HPDE6-E6E7 (cell line): ENCODE results near the gene ESR1.
"Not testable (repeated sequence)": the region's sequence is repeated elsewhere in the genome, so short reads cannot be mapped to it uniquely, and the experiment has no call there.

Experiments used
- DNase-seq: peaks from one replicate; pipeline ENCODE4 v3.0.0; 2011; ENCODE audit warnings: missing footprints; ENCODE audit errors: extremely low spot score

Gene ESR1

GRCh38 chr6:151894426-151894825 is 86.9 kb downstream of the ESR1 start:
- DNase-seq: not testable (repeated sequence)

GRCh38 chr6:151899221-151899620 is 91.7 kb downstream of the ESR1 start:
- not testable (repeated sequence) for DNase-seq

GRCh38 chr6:151899796-151900195 is 92.3 kb downstream of the ESR1 start:
- not testable (repeated sequence) for DNase-seq

- no peak for DNase-seq
Measured at GRCh38 chr6:151900256-151900655, 92.8 kb downstream of the ESR1 start.

- peak; percentile 83 for DNase-seq
Measured at GRCh38 chr6:151901009-151901411, 93.5 kb downstream of the ESR1 start.

GRCh38 chr6:151904631-151905030 is 97.1 kb downstream of the ESR1 start:
- no peak for DNase-seq

- no peak for DNase-seq
Measured at GRCh38 chr6:151905072-151905471, 97.6 kb downstream of the ESR1 start.

GRCh38 chr6:151905854-151906253 is 98.4 kb downstream of the ESR1 start:
- DNase-seq: no peak

GRCh38 chr6:151911401-151911800 is 103.9 kb downstream of the ESR1 start:
- peak; percentile 23 for DNase-seq

GRCh38 chr6:151914484-151914883 is 107.0 kb downstream of the ESR1 start:
- no peak for DNase-seq

GRCh38 chr6:151916075-151916474 is 108.6 kb downstream of the ESR1 start:
- no peak for DNase-seq

- DNase-seq: peak; percentile 44
Measured at GRCh38 chr6:151916680-151917164, 109.2 kb downstream of the ESR1 start.

GRCh38 chr6:151917531-151918329 is 110.2 kb downstream of the ESR1 start:
- no peak for DNase-seq

- DNase-seq: no peak
Measured at GRCh38 chr6:151940307-151940706, 132.8 kb downstream of the ESR1 start.

- DNase-seq: no peak
Measured at GRCh38 chr6:151948002-151948743, 140.7 kb downstream of the ESR1 start.

GRCh38 chr6:151958332-151958731 is 150.8 kb downstream of the ESR1 start:
- peak; percentile 20 for DNase-seq

GRCh38 chr6:151959086-151959485 is 151.6 kb downstream of the ESR1 start:
- DNase-seq: no peak

- DNase-seq: no peak
Measured at GRCh38 chr6:151961809-151962208, 154.3 kb downstream of the ESR1 start.

GRCh38 chr6:151962246-151962846 is 154.9 kb downstream of the ESR1 start:
- no peak for DNase-seq

- DNase-seq: no peak
Measured at GRCh38 chr6:151963001-151963400, 155.5 kb downstream of the ESR1 start.

- DNase-seq: not testable (repeated sequence)
Measured at GRCh38 chr6:151964412-151964811, 156.9 kb downstream of the ESR1 start.

GRCh38 chr6:151974061-151974617 is 166.7 kb downstream of the ESR1 start:
- DNase-seq: no peak
